GM12872 (cell line): ENCODE results near the gene LINC00237.

Experiments used
- TF ChIP-seq, protein P1 (sequence below): IDR thresholded peaks from 3 replicates; pipeline ENCODE4 v1.5.1; 2011; ENCODE audit warnings: low read depth, mild to moderate bottlenecking, low read length, moderate library complexity; ENCODE audit not compliant: insufficient read depth

Gene LINC00237

DNA sequence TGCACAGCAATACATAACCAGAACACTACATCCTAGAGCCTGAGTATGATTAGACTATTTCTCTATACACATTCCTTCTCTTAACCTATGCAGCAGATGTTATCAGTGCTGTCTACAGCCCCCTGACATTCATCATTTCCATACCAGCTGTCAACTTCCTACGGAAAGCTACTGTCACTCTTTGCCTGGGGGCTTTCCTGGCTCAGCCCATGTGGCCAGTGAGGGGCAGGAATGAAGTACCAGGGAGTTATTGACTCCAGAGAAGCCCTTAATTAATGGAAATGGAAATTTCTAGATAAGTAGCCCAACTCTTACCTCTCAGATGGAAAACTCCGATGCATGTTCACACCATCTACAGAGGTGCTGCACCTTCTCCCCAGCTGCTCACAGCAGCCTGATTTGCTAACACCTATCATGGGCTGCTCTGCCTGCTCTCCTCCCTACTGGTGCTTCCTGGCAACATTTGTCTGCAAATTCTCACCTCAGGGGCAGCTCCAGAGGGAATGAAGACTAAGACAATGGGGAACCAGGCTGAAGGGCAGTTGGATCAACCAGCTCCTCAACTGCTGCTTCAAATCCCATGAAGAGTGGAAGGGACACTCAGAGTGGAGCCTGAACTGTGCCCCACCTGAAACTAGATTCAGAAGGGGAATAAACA, 59.6 kb downstream of the LINC00237 start:
- TF ChIP-seq, protein P1, sequence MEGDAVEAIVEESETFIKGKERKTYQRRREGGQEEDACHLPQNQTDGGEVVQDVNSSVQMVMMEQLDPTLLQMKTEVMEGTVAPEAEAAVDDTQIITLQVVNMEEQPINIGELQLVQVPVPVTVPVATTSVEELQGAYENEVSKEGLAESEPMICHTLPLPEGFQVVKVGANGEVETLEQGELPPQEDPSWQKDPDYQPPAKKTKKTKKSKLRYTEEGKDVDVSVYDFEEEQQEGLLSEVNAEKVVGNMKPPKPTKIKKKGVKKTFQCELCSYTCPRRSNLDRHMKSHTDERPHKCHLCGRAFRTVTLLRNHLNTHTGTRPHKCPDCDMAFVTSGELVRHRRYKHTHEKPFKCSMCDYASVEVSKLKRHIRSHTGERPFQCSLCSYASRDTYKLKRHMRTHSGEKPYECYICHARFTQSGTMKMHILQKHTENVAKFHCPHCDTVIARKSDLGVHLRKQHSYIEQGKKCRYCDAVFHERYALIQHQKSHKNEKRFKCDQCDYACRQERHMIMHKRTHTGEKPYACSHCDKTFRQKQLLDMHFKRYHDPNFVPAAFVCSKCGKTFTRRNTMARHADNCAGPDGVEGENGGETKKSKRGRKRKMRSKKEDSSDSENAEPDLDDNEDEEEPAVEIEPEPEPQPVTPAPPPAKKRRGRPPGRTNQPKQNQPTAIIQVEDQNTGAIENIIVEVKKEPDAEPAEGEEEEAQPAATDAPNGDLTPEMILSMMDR: no peak
